ENCODE results near the gene TNS4.

TNS4 gene

DNA sequence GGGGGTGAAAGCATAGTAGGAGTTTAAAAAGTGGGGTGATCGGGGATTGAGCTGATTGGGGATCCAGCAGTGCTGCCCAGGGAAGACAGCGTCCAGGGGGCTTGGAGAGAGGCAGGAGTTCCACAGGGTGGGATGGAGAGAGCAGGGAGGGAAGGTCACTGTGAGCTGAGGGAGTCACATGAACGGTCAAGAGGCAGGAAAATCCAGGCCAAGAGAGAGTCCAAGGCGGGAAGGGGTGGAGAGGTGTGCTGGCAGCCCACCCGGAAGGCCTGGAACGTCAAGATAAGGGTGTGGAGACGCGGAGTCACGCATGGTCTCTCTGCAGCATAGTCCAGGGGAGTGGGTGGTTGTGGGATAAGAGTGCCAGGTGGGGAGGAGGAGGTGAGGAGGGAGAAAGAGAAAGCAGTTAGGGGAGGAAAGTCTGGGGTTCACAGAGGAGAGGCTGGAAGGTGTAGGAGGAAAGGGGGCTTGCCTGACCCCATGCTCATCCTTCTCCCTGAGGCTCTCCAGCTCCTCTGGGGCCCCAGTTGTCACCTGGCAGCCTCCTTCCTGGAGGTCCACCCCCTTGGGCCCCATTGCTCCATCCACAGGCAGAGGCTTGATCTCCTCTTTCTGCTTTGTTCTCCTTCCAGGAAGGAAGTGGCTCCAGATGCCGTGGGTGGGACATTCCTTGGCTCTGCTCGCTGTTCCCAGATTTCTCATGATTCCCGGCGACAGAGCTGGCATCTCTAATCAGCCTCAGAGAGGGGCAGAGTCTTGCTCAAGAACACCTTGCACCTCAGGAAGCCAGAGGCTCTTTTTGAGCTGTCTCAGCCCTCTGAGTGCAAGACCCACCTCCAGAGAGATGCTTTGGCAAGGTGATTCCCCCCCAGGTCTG lies 35.1 kb upstream of the TNS4 start:
- DNase-seq (ENCODE audit: low read depth in 3 of 3, low spot score in 1 of 3), result no peak

- DNase-seq (ENCODE audit: low read depth in 3 of 3, low spot score in 1 of 3), result no peak
Observed at GRCh38 chr17:40535924-40536294, 34.5 kb upstream of the TNS4 start.

GRCh38 chr17:40535438-40535837 lies 34.0 kb upstream of the TNS4 start:
- no peak for DNase-seq (ENCODE audit: low read depth in 3 of 3, low spot score in 1 of 3)

- DNase-seq (ENCODE audit: low read depth in 3 of 3, low spot score in 1 of 3), result no peak
Observed at GRCh38 chr17:40534371-40535189, 33.2 kb upstream of the TNS4 start.

DNA sequence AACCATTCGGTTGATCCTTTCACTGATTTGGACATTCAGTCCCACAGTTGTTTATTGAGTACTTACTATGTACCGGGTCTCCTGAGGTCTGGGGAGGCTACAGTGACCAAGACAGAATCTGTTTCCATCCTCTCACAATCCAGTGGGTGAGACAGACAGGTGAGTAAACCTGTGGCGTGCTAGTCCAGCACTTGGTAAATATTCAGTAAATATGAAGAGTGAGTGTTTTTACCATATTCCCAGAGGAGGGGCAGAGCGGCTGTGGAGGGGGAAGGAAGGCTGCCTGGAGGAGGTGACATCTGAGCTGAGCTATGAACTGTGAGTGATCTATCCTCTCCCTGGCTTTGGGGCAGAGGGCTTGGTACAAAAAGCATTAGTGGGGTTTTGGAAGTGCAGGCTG lies 32.5 kb upstream of the TNS4 start:
- no peak for DNase-seq (ENCODE audit: low read depth in 3 of 3, low spot score in 1 of 3)

DNA sequence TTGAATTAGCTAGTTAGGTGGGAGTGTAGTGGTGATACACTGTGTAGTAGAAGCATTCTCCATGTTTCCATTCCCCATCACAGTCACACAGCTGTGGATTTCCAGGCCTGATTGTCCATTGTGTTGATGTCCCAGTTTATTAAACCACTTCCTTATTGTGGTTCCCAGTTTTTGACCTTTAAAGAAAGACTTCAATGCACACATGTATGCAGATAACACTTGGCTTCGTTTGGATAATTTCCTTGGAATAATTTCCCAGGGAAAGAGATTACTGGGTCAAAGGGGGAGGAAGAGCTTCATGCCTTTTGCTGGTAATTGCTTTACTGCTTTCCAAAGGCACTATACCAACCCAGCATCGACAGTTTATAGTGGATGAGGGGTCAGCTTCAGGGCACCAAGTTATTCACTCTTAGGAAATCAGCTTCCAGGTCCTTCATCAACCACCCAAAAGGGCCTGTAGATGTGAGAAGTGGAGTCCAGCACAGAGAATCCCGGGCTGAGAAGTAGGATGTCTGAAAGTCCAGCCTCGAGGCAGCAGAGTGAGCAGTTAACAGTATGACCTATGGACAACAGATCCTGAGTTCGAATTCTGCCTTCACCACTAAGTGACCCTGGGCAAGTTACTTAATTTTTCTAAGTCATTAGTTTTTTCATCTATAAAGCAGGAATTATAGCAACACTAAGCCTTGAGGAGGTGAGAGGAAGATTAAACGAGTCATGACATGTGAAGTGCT lies 31.3 kb upstream of the TNS4 start:
- DNase-seq (ENCODE audit: low read depth in 3 of 3, low spot score in 1 of 3), result no peak

DNA sequence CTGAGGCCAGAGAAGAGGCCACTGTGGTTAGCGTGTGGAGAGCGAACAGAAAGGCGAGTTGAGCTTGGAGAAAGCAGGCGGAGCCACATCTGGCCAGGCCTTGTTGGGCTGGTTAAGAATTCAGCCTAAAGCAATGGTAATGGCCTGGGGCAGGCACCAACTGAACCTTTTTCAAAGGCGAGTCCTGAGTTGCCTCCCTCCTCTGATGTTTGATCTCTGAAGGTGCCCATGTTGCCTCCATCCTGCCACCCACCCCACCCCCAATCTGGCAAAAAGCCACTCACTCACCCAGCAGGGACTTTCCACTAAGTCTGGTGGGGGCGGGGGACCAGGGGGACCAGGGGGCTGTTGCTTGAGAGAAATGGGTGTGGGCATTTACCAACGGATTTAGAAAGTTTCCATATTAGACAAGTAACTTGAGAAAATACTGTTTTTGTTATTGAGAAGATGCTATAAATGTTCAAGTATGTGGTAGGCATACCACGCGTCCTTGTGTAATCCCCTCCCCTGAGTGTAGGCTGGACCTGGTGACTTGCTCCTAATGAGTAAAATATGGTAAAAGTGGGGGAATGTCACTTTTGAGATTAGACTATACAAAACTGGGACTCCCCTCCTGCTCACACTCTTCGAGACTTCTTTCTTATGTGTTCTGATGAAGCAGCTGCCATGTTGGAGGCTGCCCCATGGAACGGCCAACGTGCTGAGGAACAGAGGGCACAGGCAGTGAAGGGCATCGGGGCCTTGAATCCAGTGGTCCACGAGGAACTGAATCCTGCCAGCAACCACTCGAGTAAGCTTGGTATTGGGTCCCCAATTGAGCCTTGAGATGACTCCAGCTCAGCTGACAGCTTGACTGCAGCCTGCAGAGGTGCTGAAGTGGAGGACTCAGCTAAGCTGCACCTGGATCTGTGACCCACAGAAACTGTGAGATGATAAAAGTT lies 29.9 kb upstream of the TNS4 start:
- DNase-seq (ENCODE audit: low read depth in 3 of 3, low spot score in 1 of 3), result peak in 2 of 3 donors; percentile 42 to 85

- no peak for DNase-seq (ENCODE audit: low read depth in 3 of 3, low spot score in 1 of 3)
Observed at GRCh38 chr17:40530531-40530994, 29.1 kb upstream of the TNS4 start.

DNA sequence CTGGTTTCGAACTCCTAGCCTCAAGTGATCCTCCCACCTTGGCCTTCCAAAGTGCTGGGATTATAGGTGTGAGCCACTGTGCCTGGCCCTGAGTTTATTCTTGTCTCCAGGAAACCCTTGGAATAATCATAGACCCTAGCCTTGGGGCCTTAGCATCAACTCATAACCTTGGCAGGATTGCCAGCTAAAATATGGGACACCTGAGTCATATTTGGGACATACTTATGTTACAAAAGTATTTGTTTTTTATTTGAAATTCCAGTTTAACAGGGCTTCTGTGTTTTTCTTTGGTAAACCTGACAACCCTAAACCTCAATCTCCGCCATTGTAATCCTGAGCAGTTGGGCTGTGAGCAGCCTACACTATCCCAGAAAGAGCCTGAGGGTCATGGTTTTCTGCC lies 28.6 kb upstream of the TNS4 start:
- DNase-seq (ENCODE audit: low read depth in 3 of 3, low spot score in 1 of 3), result no peak

DNA sequence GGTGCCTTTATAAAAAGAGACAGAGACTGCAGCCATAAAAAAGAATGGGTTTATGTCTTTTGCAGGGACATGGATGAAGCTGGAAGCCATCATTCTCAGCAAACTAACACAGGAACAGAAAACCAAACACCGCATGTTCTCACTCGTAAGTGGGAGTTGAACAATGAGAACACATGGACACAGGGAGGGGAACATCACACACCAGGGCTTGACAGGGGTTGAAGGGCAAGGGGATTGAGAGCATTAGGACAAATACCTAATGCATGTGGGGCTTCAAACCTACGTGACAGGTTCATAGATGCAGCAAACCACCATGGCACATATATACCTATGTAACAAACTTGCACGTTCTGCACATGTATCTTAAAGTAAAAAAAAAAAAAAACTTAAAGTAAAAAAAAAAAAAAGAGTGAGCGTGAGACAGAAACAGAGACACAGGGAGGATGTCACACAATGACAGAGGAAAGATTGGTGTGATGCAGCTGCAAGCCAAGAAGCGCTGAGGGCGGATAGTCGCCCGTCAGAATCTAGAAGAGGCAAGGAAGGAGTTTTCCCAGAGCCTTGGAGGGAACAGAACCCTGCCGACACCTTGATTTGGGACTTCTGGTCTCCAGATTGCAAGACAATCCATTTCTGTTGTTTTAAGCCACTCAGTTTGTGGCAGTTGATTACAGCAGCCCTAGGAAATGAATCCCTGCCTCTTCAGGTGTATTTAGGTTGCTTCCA lies 27.4 kb upstream of the TNS4 start:
- no peak for DNase-seq (ENCODE audit: low read depth in 3 of 3, low spot score in 1 of 3)

- DNase-seq (ENCODE audit: low read depth in 3 of 3, low spot score in 1 of 3), result no peak
Observed at GRCh38 chr17:40526668-40527067, 25.2 kb upstream of the TNS4 start.

DNA sequence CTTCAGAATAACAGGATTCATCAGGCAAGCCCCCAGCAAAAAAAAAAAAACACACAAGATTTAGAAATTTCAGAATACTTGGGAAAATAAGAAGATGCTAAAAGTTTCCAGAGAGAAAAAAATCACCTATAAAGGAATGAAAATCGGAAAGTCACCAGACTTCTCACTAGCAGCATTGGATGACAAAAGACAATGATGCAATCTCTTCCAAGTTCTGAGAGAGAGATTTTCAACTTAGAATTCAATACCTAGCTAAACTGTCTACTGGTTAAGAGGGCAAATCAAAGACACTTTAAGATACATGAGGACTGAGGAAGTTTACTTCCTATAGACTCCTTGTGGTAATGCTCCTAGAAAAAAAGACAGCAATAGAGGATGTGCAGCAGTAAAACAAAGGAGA lies 23.9 kb upstream of the TNS4 start:
- DNase-seq (ENCODE audit: low read depth in 3 of 3, low spot score in 1 of 3), result no peak

- no peak for DNase-seq (ENCODE audit: low read depth in 3 of 3, low spot score in 1 of 3)
Observed at GRCh38 chr17:40524243-40524965, 23.0 kb upstream of the TNS4 start.

GRCh38 chr17:40522961-40523310 lies 21.5 kb upstream of the TNS4 start:
- DNase-seq (ENCODE audit: low read depth in 3 of 3, low spot score in 1 of 3), result no peak

DNA sequence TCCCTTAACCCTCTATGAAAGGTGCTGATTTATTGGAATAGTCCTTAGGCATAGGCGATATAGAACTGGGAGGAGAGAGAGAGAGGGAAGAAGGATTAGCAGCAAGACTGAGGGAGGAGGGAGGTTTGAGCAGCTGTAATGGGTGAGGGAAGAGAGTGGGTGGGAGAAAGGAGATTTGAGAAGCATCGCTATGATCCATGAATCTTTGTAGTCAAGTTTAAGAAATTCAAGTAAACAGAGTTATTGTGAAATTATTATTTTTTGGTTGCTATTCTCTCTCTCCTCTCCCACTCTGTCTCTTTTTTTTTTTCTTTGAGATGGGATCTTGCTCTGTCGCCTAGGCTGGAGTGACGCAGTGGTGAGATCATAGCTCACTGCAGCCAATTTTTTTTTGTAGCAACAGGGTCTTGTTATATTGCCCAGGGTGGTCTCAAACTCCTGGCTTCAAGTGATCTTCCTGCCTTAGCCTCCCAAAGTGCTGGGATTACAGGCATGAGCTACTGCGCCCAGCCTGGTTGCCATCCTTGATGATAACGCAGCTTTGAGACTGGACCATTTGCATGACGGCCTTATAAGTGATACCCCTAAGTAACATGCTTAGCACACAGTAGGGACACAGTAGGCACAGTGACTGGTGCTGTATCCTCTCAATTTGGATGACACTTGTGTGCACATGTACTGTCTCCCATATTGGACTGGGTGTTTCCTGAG lies 21.0 kb upstream of the TNS4 start:
- DNase-seq (ENCODE audit: low read depth in 3 of 3, low spot score in 1 of 3), result no peak

DNA sequence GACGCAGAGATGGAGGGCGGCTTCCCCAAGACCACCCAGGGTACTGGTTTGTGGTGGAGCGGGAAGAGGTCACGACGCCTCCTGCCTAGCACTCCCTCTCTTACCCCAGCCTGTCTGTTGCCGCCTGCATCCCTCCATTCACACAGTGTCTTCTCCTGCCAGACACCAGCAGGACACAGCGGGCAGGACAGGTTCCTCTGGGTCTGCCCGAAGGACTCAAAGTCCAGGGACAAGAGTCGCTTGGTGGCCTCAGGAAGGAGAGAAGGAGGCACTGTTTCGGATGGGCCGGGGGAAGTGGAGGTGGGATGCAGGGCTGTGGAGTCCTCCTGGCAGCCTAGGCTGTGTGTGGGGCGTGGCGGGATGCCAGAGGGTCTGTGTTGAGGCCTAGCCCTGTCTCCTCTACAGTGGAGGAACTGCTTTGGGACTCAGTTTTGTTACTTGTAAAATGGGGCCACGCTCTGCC lies 19.6 kb upstream of the TNS4 start:
- no peak for DNase-seq (ENCODE audit: low read depth in 3 of 3, low spot score in 1 of 3)

DNA sequence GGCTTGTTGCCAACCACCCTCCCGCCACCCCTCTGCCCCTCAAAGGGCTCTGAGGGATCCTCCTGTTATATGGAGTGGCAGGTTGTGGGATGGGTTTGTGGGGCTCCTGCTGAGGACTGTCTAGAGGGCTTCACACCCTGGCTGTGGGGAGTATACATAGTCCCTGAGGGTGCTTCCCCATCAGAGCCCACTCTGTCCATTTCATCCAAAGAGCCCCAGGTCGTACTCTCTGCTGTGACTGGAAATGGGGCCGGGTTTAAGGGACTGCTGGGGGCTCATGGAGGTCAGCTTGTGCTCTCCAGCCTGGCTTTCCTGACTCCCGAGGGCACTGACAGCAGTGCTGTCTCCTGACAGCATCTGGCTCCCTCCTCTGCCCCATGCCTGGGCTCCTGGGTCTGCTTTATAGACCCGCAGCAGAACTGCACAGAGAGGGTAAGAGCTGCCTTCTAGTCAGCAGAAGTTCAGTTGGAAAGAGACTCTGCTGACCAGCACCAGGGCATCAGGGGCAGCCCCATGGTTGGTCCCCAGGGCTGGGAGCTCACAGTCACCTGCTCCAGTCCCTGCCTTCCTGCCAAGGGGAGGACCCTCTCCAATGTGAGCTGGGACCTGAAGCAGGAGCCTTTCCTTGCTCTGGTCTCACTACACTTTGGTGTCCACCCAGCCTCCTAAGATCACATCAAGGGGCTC lies 17.8 kb upstream of the TNS4 start:
- no peak for DNase-seq (ENCODE audit: low read depth in 3 of 3, low spot score in 1 of 3)
